D721Med (cell line): ENCODE results near the gene COL20A1.

Experiments used
- DNase-seq: peaks from one replicate; pipeline ENCODE4 v3.0.0; 2011; ENCODE audit warnings: low spot score; ENCODE audit not compliant: insufficient read length
- FAIRE-seq: peaks from 2 replicates; lab custom pipeline; 2011; peaks lifted over from hg19 to GRCh38; lab: Jason Lieb, UNC
- CTCF ChIP-seq: IDR thresholded peaks from 2 replicates; pipeline ENCODE4 v1.5.1; 2012; ENCODE audit warnings: mild to moderate bottlenecking, control low read depth; ENCODE audit not compliant: insufficient read depth; ENCODE audit errors: missing control alignments

The COL20A1 gene

GRCh38 chr20:63290677-63291472, 2.1 kb upstream of the COL20A1 start:
- FAIRE-seq: no peak
- DNase-seq: peak; percentile 86
- TF ChIP-seq CTCF: peak; percentile 56

GRCh38 chr20:63291811-63292210, 1.2 kb upstream of the COL20A1 start:
- FAIRE-seq (no peak), DNase-seq (no peak)
- TF ChIP-seq CTCF: no peak

GRCh38 chr20:63292292-63292701, 689 bp upstream of the COL20A1 start:
- FAIRE-seq (no peak), DNase-seq (no peak)
- TF ChIP-seq CTCF: no peak

- no peak for TF ChIP-seq CTCF
- no peak for DNase-seq
- FAIRE-seq: no peak
Measured at GRCh38 chr20:63293456-63293855, 470 bp downstream of the COL20A1 start.

- FAIRE-seq (no peak), DNase-seq (no peak)
- TF ChIP-seq CTCF: no peak
Measured at GRCh38 chr20:63293871-63294535, 1.0 kb downstream of the COL20A1 start.

GRCh38 chr20:63294536-63294900, 1.5 kb downstream of the COL20A1 start:
- TF ChIP-seq CTCF: no peak
- DNase-seq: no peak
- FAIRE-seq: no peak

- FAIRE-seq: no peak
- TF ChIP-seq CTCF: no peak
- no peak for DNase-seq
Measured at GRCh38 chr20:63295018-63295417, 2.0 kb downstream of the COL20A1 start.
